CD4-positive, CD25-positive, alpha-beta regulatory T cell (primary cell): ENCODE measurements around the gene RTN3. TPM values are rescaled to one million over a fixed set of nuclear protein-coding genes. Genes with fewer than 3 reads are reported as not detected.

Source experiments
- ATAC-seq, 2 donors: fragments of 150-1000 bp; cut with Tn5 transposase; one replicate each; pipeline ENCODE4 v1.10.0; 2021; ENCODE audit warnings: low read depth in 2 of 2, moderate number of reproducible peaks in 2 of 2, moderate library complexity in 1 of 2
- DNase-seq, 3 donors: peaks; one replicate each; pipeline versions ENCODE4 v3.0.0 to v3.0.0-alpha.2; 2012 to 2022; ENCODE audit warnings: mixed read lengths in 1 of 3
- H3K27ac ChIP-seq: one replicate; pipeline ENCODE4 v1.7.0; 2013; ENCODE audit warnings: mild to moderate bottlenecking, low read length; ENCODE audit not compliant: insufficient read depth, poor library complexity, severe bottlenecking
- H3K27me3 ChIP-seq: one replicate; pipeline ENCODE4 v1.7.0; 2013; ENCODE audit warnings: low read length; ENCODE audit not compliant: control insufficient read depth, insufficient read depth
- H3K36me3 ChIP-seq: one replicate; pipeline ENCODE4 v1.7.0; 2013; ENCODE audit warnings: mild to moderate bottlenecking, low read length, moderate library complexity; ENCODE audit not compliant: control insufficient read depth, insufficient read depth
- H3K4me1 ChIP-seq: 2 replicates; pipeline ENCODE4 v1.7.0; 2013; ENCODE audit warnings: mild to moderate bottlenecking, low read length; ENCODE audit not compliant: insufficient read depth, control insufficient read depth, poor library complexity, severe bottlenecking
- H3K4me3 ChIP-seq: one replicate; pipeline ENCODE4 v1.7.0; 2013; ENCODE audit warnings: low read depth, mild to moderate bottlenecking, low read length, moderate library complexity
- H3K9me3 ChIP-seq, 2 experiments: 1 replicate in 1 of 2; 2 replicates in 1 of 2; pipeline ENCODE4 v1.7.0; 2013; ENCODE audit warnings: low read length in 2 of 2, mild to moderate bottlenecking in 1 of 2, moderate library complexity in 1 of 2; ENCODE audit not compliant: control insufficient read depth in 2 of 2
- H3K27ac Mint-ChIP-seq, 3 donors: one replicate each; pipeline ENCODE4 v1.8.0; 2020 to 2022; ENCODE audit warnings: mild to moderate bottlenecking in 3 of 3, mixed read lengths in 3 of 3, moderate library complexity in 2 of 3
- H3K27me3 Mint-ChIP-seq: one replicate; pipeline ENCODE4 v1.8.0; 2022; ENCODE audit warnings: mild to moderate bottlenecking, mixed read lengths
- H3K36me3 Mint-ChIP-seq: one replicate; pipeline ENCODE4 v1.8.0; 2020; ENCODE audit warnings: mixed read lengths
- H3K4me1 Mint-ChIP-seq, 4 donors: one replicate each; pipeline ENCODE4 v1.8.0; 2020 to 2022; ENCODE audit warnings: mixed read lengths in 4 of 4, mild to moderate bottlenecking in 1 of 4
- H3K4me3 Mint-ChIP-seq, 4 donors: one replicate each; pipeline ENCODE4 v1.8.0; 2020 to 2022; ENCODE audit warnings: mild to moderate bottlenecking in 4 of 4, mixed read lengths in 4 of 4, moderate library complexity in 3 of 4
- H3K9me3 Mint-ChIP-seq, 7 donors: one replicate each; pipeline ENCODE4 v1.8.0; 2020 to 2022; ENCODE audit warnings: mixed read lengths in 7 of 7, mild to moderate bottlenecking in 3 of 7, moderate library complexity in 2 of 7
- polyA plus RNA-seq, 4 donors: library from polyadenylated mRNA; unstranded; fragments of 300-500 nt; fragmentation: Illumina TruSeq; gene quantifications; one replicate each; pipeline ENCODE4 v1.2.3, GENCODE V29; 2021
- total RNA-seq: library from RNA; stranded (reverse); gene quantifications from one replicate; pipeline ENCODE4 v1.2.3, GENCODE V29; 2022

RTN3 gene
- total and polyA plus RNA-seq, 5 donors from 2014 or later, result 33.2 to 63.6 (median 47.2) TPM

GRCh38 chr11:63652671-63653070, 28.6 kb upstream of the RTN3 start:
- Mint-ChIP-seq H3K27me3 (no peaks in the 10 kb centered on the region), H3K4me1 (peaks cover 14 to 20% (median 17%) of the 10 kb centered on the region in 4 donors), H3K27ac (peak overlapping the region in 2 of 3 donors; percentile 5 to 69), H3K4me3 (peak overlapping the region in 2 of 4 donors; percentile 8 to 25), H3K9me3 (peaks cover 0 to 2% (median 0%) of the 10 kb centered on the region in 7 donors), H3K36me3 (peaks cover 40% of the 10 kb centered on the region)
- peak overlapping the region; percentile 42 for H3K4me3 ChIP-seq
- DNase-seq (peak in 2 of 3 donors; percentile 8 to 63), ATAC-seq (peak in 1 of 2 donors; percentile 42)
- H3K27me3 ChIP-seq, result no peaks in the 10 kb centered on the region
- H3K9me3 ChIP-seq, result no peaks in the 10 kb centered on the region
- peak overlapping the region; percentile 43 for H3K27ac ChIP-seq
- peaks cover 3% of the 10 kb centered on the region for H3K4me1 ChIP-seq
- H3K36me3 ChIP-seq, result peaks cover 26% of the 10 kb centered on the region

- no peak for ATAC-seq
Measured at GRCh38 chr11:63660972-63661371, 20.3 kb upstream of the RTN3 start.

GRCh38 chr11:63663809-63664208, 17.5 kb upstream of the RTN3 start:
- H3K9me3 Mint-ChIP-seq, result no peaks in the 10 kb centered on the region
- no peak for DNase-seq
- no peak for ATAC-seq
- peaks cover 4% of the 10 kb centered on the region for H3K36me3 Mint-ChIP-seq
- H3K27ac Mint-ChIP-seq, result peak overlapping the region in 2 of 3 donors; percentile 20 to 46
- Histone ChIP-seq H3K9me3 (no peaks in the 10 kb centered on the region), H3K36me3 (no peaks in the 10 kb centered on the region), H3K27ac (no peak overlapping the region), H3K4me1 (peaks cover 7% of the 10 kb centered on the region), H3K27me3 (no peaks in the 10 kb centered on the region), H3K4me3 (no peak overlapping the region)
- no peaks in the 10 kb centered on the region for H3K27me3 Mint-ChIP-seq
- H3K4me1 Mint-ChIP-seq, result peaks cover 15 to 77% (median 42%) of the 10 kb centered on the region in 4 donors
- H3K4me3 Mint-ChIP-seq, result peak overlapping the region in 1 of 4 donors; percentile 22

More at GRCh38 chr11:63660972-63661371, 20.3 kb upstream of the RTN3 start:
- peaks cover 10% of the 10 kb centered on the region for H3K36me3 ChIP-seq
- H3K27me3 ChIP-seq, result no peaks in the 10 kb centered on the region
- Mint-ChIP-seq H3K4me1 (peaks cover 16 to 58% (median 32%) of the 10 kb centered on the region in 4 donors), H3K9me3 (no peaks in the 10 kb centered on the region), H3K27ac (peak overlapping the region in 1 of 3 donors; percentile 86), H3K27me3 (no peaks in the 10 kb centered on the region), H3K36me3 (peaks cover 10% of the 10 kb centered on the region), H3K4me3 (no peak overlapping the region)
- no peaks in the 10 kb centered on the region for H3K9me3 ChIP-seq
- no peak overlapping the region for H3K27ac ChIP-seq
- no peaks in the 10 kb centered on the region for H3K4me1 ChIP-seq
- no peak overlapping the region for H3K4me3 ChIP-seq
- no peak for DNase-seq

GRCh38 chr11:63666874-63667273, 14.4 kb upstream of the RTN3 start:
- H3K27me3 ChIP-seq, result no peaks in the 10 kb centered on the region
- peaks cover 5 to 76% (median 44%) of the 10 kb centered on the region in 4 donors for H3K4me1 Mint-ChIP-seq
- H3K9me3 ChIP-seq, result no peaks in the 10 kb centered on the region
- H3K36me3 ChIP-seq, result no peaks in the 10 kb centered on the region
- no peaks in the 10 kb centered on the region for H3K9me3 Mint-ChIP-seq
- peaks cover 21% of the 10 kb centered on the region for H3K4me1 ChIP-seq
- ATAC-seq, result no peak
- no peaks in the 10 kb centered on the region for H3K27me3 Mint-ChIP-seq
- no peak overlapping the region for H3K4me3 ChIP-seq
- H3K27ac Mint-ChIP-seq, result no peak overlapping the region
- no peak overlapping the region for H3K4me3 Mint-ChIP-seq
- no peak overlapping the region for H3K27ac ChIP-seq
- DNase-seq, result no peak
- H3K36me3 Mint-ChIP-seq, result peaks cover 4% of the 10 kb centered on the region

GRCh38 chr11:63667995-63668795, 13.1 kb upstream of the RTN3 start:
- no peaks in the 10 kb centered on the region for H3K36me3 ChIP-seq
- H3K9me3 ChIP-seq, result no peaks in the 10 kb centered on the region
- H3K27ac Mint-ChIP-seq, result peak overlapping the region in 2 of 3 donors; percentile 0 to 27
- no peak for ATAC-seq
- H3K27me3 ChIP-seq, result no peaks in the 10 kb centered on the region
- H3K27ac ChIP-seq, result no peak overlapping the region
- no peaks in the 10 kb centered on the region for H3K9me3 Mint-ChIP-seq
- peaks cover 5 to 70% (median 38%) of the 10 kb centered on the region in 4 donors for H3K4me1 Mint-ChIP-seq
- peak overlapping the region; percentile 19 to 87 (median 56) for H3K4me3 Mint-ChIP-seq
- peak in 1 of 3 donors; percentile 64 for DNase-seq
- H3K27me3 Mint-ChIP-seq, result no peaks in the 10 kb centered on the region
- no peak overlapping the region for H3K4me3 ChIP-seq
- peaks cover 4% of the 10 kb centered on the region for H3K36me3 Mint-ChIP-seq
- H3K4me1 ChIP-seq, result peaks cover 21% of the 10 kb centered on the region

GRCh38 chr11:63670096-63670432, 11.2 kb upstream of the RTN3 start:
- Histone ChIP-seq H3K4me1 (peaks cover 21% of the 10 kb centered on the region), H3K9me3 (no peaks in the 10 kb centered on the region), H3K27ac (peak overlapping the region; percentile 86), H3K27me3 (no peaks in the 10 kb centered on the region), H3K36me3 (no peaks in the 10 kb centered on the region), H3K4me3 (peak overlapping the region; percentile 86)
- peak overlapping the region; percentile 89 to 96 (median 92) for H3K4me3 Mint-ChIP-seq
- ATAC-seq (no peak), DNase-seq (no peak)
- H3K36me3 Mint-ChIP-seq, result peaks cover 4% of the 10 kb centered on the region
- H3K9me3 Mint-ChIP-seq, result no peaks in the 10 kb centered on the region
- peak overlapping the region; percentile 5 to 75 (median 60) for H3K27ac Mint-ChIP-seq
- H3K27me3 Mint-ChIP-seq, result no peaks in the 10 kb centered on the region
- H3K4me1 Mint-ChIP-seq, result peaks cover 5 to 55% (median 30%) of the 10 kb centered on the region in 4 donors

GRCh38 chr11:63670433-63671321, 10.6 kb upstream of the RTN3 start:
- H3K27ac Mint-ChIP-seq, result peak overlapping the region; percentile 38 to 80 (median 67)
- H3K4me1 Mint-ChIP-seq, result peaks cover 5 to 49% (median 29%) of the 10 kb centered on the region in 4 donors
- Histone ChIP-seq H3K9me3 (no peaks in the 10 kb centered on the region), H3K27me3 (no peaks in the 10 kb centered on the region), H3K4me3 (peak overlapping the region; percentile 86), H3K36me3 (no peaks in the 10 kb centered on the region), H3K27ac (peak overlapping the region; percentile 86), H3K4me1 (peaks cover 21% of the 10 kb centered on the region)
- H3K9me3 Mint-ChIP-seq, result no peaks in the 10 kb centered on the region
- DNase-seq (peak; percentile 14 to 35 (median 16)), ATAC-seq (peak in 1 of 2 donors; percentile 7)
- H3K27me3 Mint-ChIP-seq, result no peaks in the 10 kb centered on the region
- peak overlapping the region; percentile 89 to 96 (median 92) for H3K4me3 Mint-ChIP-seq
- peaks cover 4% of the 10 kb centered on the region for H3K36me3 Mint-ChIP-seq
